H1 (cell line): ENCODE data around the gene DHCR24. TPM values are rescaled to one million over a fixed set of nuclear protein-coding genes. Genes with fewer than 3 reads are reported as not detected.

Experiments used
- CTCF ChIA-PET: fragments of 300-600 bp; sonication (Branson Sonifier 250); formaldehyde crosslinking; loops from one replicate; lab custom pipeline; 2021; ENCODE audit not compliant: partially characterized antibody; lab: Charles Lee
- POLR2A ChIA-PET: fragments of 300-600 bp; sonication (Branson Sonifier 250); formaldehyde crosslinking; loops from one replicate; lab custom pipeline; 2021; ENCODE audit warnings: inconsistent platforms; ENCODE audit not compliant: partially characterized antibody; lab: Charles Lee
- DNase-seq, 2 experiments: peaks; one replicate each; pipeline versions ENCODE4 v3.0.0 to v3.0.0-alpha.2; 2010 to 2022; ENCODE audit warnings: low spot score in 2 of 2, low read depth in 1 of 2, mixed read lengths in 1 of 2
- FAIRE-seq: peaks from 2 replicates; lab custom pipeline; 2011; peaks lifted over from hg19 to GRCh38; lab: Jason Lieb, UNC
- H2AFZ ChIP-seq: 2 replicates; pipeline ENCODE4 v1.8.1; 2012; ENCODE audit warnings: low read length, inconsistent platforms
- H2AK5ac ChIP-seq: 2 replicates; pipeline ENCODE4 v1.6.1; 2013; ENCODE audit warnings: low read depth, low read length
- H2BK120ac ChIP-seq: replicated peaks from 2 replicates; pipeline ENCODE3; 2013; ENCODE audit warnings: low read depth, low read length, inconsistent platforms
- H2BK12ac ChIP-seq: 2 replicates; pipeline ENCODE4 v1.6.1; 2013; ENCODE audit warnings: low read depth, low read length
- H2BK15ac ChIP-seq: 2 replicates; pipeline ENCODE4 v1.6.1; 2013; ENCODE audit warnings: low read length
- H2BK20ac ChIP-seq: 2 replicates; pipeline ENCODE4 v1.6.1; 2013; ENCODE audit warnings: low read length
- H2BK5ac ChIP-seq: 2 replicates; pipeline ENCODE4 v1.6.1; 2013; ENCODE audit warnings: low read depth, low read length
- H3K14ac ChIP-seq: 2 replicates; pipeline ENCODE4 v1.6.1; 2013; ENCODE audit warnings: inconsistent platforms; ENCODE audit not compliant: insufficient read length
- H3K18ac ChIP-seq: 2 replicates; pipeline ENCODE4 v1.6.1; 2013; ENCODE audit warnings: low read length; ENCODE audit errors: extremely low read depth
- H3K23ac ChIP-seq: 2 replicates; pipeline ENCODE4 v1.6.1; 2013; ENCODE audit warnings: inconsistent platforms; ENCODE audit not compliant: insufficient read length
- H3K23me2 ChIP-seq: 2 replicates; pipeline ENCODE4 v1.6.1; 2013; ENCODE audit warnings: low read depth, low read length
- H3K27ac ChIP-seq: 2 replicates; pipeline ENCODE4 v1.6.1; 2011; ENCODE audit warnings: low read depth, low read length, inconsistent platforms
- H3K27me3 ChIP-seq, 4 experiments: replicated peaks in 1 of 4; 1 replicate in 1 of 4; 2 replicates in 3 of 4; pipeline versions ENCODE4 v1.6.1 to v1.8.1; 2011 to 2013; ENCODE audit warnings: low read length in 3 of 4, mild to moderate bottlenecking in 3 of 4, inconsistent platforms in 2 of 4, mixed read lengths in 2 of 4, moderate library complexity in 1 of 4; ENCODE audit not compliant: control insufficient read depth in 3 of 4, insufficient read depth in 3 of 4; ENCODE audit errors: extremely low read depth in 1 of 4
- H3K36me3 ChIP-seq, 4 experiments: 2 replicates each; pipeline versions ENCODE4 v1.6.1 to v1.8.1; 2011 to 2013; ENCODE audit warnings: mild to moderate bottlenecking in 4 of 4, low read length in 3 of 4, moderate library complexity in 2 of 4, control low read depth in 1 of 4, inconsistent platforms in 1 of 4; ENCODE audit not compliant: insufficient read depth in 4 of 4, control insufficient read depth in 2 of 4
- H3K4ac ChIP-seq: replicated peaks from 2 replicates; pipeline ENCODE3; 2013; ENCODE audit warnings: low read length, low read depth, mixed read lengths, inconsistent platforms; ENCODE audit not compliant: insufficient read length
- H3K4me1 ChIP-seq, 4 experiments: replicated peaks in 1 of 4; 1 replicate in 1 of 4; 2 replicates in 3 of 4; pipeline versions ENCODE4 v1.6.1 to v1.8.1; 2011 to 2013; ENCODE audit warnings: low read length in 3 of 4, inconsistent platforms in 2 of 4, mixed read lengths in 1 of 4; ENCODE audit not compliant: insufficient read depth in 4 of 4, control insufficient read depth in 3 of 4
- H3K4me2 ChIP-seq, 2 experiments: 2 replicates each; pipeline versions ENCODE4 v1.6.1 to v1.8.1; 2011 to 2013; ENCODE audit warnings: low read depth in 2 of 2, low read length in 2 of 2, control low read depth in 1 of 2, inconsistent platforms in 1 of 2, mild to moderate bottlenecking in 1 of 2; ENCODE audit not compliant: insufficient read depth in 1 of 2
- H3K4me3 ChIP-seq, 4 experiments: fragments of 200-600, 300-600 bp in 1 of 4; sonication (generic), shearing (Covaris generic), sonication (Bioruptor Twin) in 1 of 4; 2 replicates each; pipeline versions ENCODE4 v1.5.1 to v1.8.1; 2011 to 2016; ENCODE audit warnings: low read length in 4 of 4, low read depth in 3 of 4, control low read depth in 2 of 4, inconsistent platforms in 2 of 4, mild to moderate bottlenecking in 2 of 4, mixed read lengths in 1 of 4, moderate library complexity in 1 of 4; ENCODE audit not compliant: insufficient read depth in 2 of 4; ENCODE audit errors: extremely low read depth in 1 of 4
- H3K56ac ChIP-seq: replicated peaks from 2 replicates; pipeline ENCODE3; 2013; ENCODE audit warnings: low read depth, mild to moderate bottlenecking, mixed read lengths, low read length, inconsistent platforms; ENCODE audit not compliant: insufficient read length
- H3K79me1 ChIP-seq: 2 replicates; pipeline ENCODE4 v1.6.1; 2013; ENCODE audit warnings: low read depth, low read length, control low read depth
- H3K79me2 ChIP-seq, 2 experiments: 2 replicates each; pipeline versions ENCODE4 v1.6.1 to v1.8.1; 2012 to 2013; ENCODE audit warnings: low read length in 2 of 2, mild to moderate bottlenecking in 2 of 2, inconsistent platforms in 1 of 2; ENCODE audit not compliant: insufficient read depth in 2 of 2, control insufficient read depth in 1 of 2
- H3K9ac ChIP-seq, 4 experiments: replicated peaks in 1 of 4; 1 replicate in 1 of 4; 2 replicates in 3 of 4; pipeline versions ENCODE4 v1.6.1 to v1.8.1; 2011 to 2013; ENCODE audit warnings: low read depth in 3 of 4, low read length in 3 of 4, control low read depth in 2 of 4, mild to moderate bottlenecking in 2 of 4, moderate library complexity in 2 of 4, inconsistent platforms in 1 of 4; ENCODE audit errors: extremely low read depth in 1 of 4
- H3K9me3 ChIP-seq, 2 experiments: 2 replicates each; pipeline versions ENCODE4 v1.6.1 to v1.8.1; 2012 to 2013; ENCODE audit warnings: mild to moderate bottlenecking in 2 of 2, moderate library complexity in 2 of 2, control low read depth in 1 of 2, inconsistent platforms in 1 of 2, low read depth in 1 of 2, low read length in 1 of 2, mixed read lengths in 1 of 2; ENCODE audit not compliant: insufficient read depth in 2 of 2
- H4K20me1 ChIP-seq, 2 experiments: replicated peaks in 1 of 2; 2 replicates each; pipeline versions ENCODE3 to v1.8.1; 2011 to 2013; ENCODE audit warnings: inconsistent platforms in 2 of 2, low read length in 2 of 2, mild to moderate bottlenecking in 1 of 2; ENCODE audit not compliant: insufficient read depth in 2 of 2, control insufficient read depth in 1 of 2
- H4K5ac ChIP-seq: 2 replicates; pipeline ENCODE4 v1.6.1; 2013; ENCODE audit warnings: low read length, low read depth, mixed read lengths, inconsistent platforms; ENCODE audit not compliant: insufficient read length
- H4K8ac ChIP-seq: 2 replicates; pipeline ENCODE4 v1.8.0; 2013; ENCODE audit warnings: mild to moderate bottlenecking, moderate library complexity, low read length, inconsistent platforms; ENCODE audit not compliant: insufficient read depth; ENCODE audit errors: extremely low read depth
- H4K91ac ChIP-seq: replicated peaks from 2 replicates; pipeline ENCODE3; 2013; ENCODE audit warnings: low read length, mixed read lengths, inconsistent platforms; ENCODE audit not compliant: insufficient read length
- ASH2L ChIP-seq: fragments of 200-600, 300-600 bp; sonication (generic); IDR thresholded peaks from one replicate; pipeline ENCODE4 v1.7.1; 2017; ENCODE audit warnings: low read length
- CTCF ChIP-seq, 3 experiments: IDR thresholded peaks; 1 replicate in 2 of 3; 2 replicates in 1 of 3; pipeline versions ENCODE4 v1.5.1 to v1.6.1; 2011; ENCODE audit warnings: low read length in 3 of 3, mild to moderate bottlenecking in 3 of 3, inconsistent platforms in 2 of 3, low read depth in 1 of 3, moderate library complexity in 1 of 3; ENCODE audit not compliant: insufficient read depth in 1 of 3; ENCODE audit errors: control extremely low read depth in 1 of 3
- E2F6 ChIP-seq: IDR thresholded peaks from 2 replicates; pipeline ENCODE4 v1.6.1; 2012; ENCODE audit warnings: inconsistent platforms
- EZH2 ChIP-seq: fragments of 200-600 bp; sonication (generic); IDR thresholded peaks from 2 replicates; pipeline ENCODE4 v1.7.1; 2012; ENCODE audit warnings: low read depth, mild to moderate bottlenecking, moderate library complexity, low read length, inconsistent platforms; ENCODE audit not compliant: severe bottlenecking
- KDM5A ChIP-seq: fragments of 200-600 bp; IDR thresholded peaks from 2 replicates; pipeline ENCODE4 v1.7.1; 2012; ENCODE audit warnings: mild to moderate bottlenecking, low read length, inconsistent platforms, mixed read lengths
- NRF1 ChIP-seq: IDR thresholded peaks from 2 replicates; pipeline ENCODE4 v1.6.1; 2011; ENCODE audit warnings: mild to moderate bottlenecking, low read depth, low read length, improper control_type of control experiment
- RAD21 ChIP-seq, 2 experiments: IDR thresholded peaks in 1 of 2; conservative IDR thresholded peaks in 1 of 2; 2 replicates each; pipeline ENCODE4 v1.6.1; 2011; ENCODE audit warnings: low read depth in 2 of 2, low read length in 2 of 2, improper control_type of control experiment in 1 of 2, inconsistent platforms in 1 of 2, mild to moderate bottlenecking in 1 of 2, moderate library complexity in 1 of 2
- RBBP5 ChIP-seq: IDR thresholded peaks from 2 replicates; pipeline ENCODE4 v1.7.1; 2012; ENCODE audit warnings: low read depth, mild to moderate bottlenecking, inconsistent platforms, low read length, moderate library complexity, borderline replicate concordance
- SIRT6 ChIP-seq: IDR thresholded peaks from one replicate; pipeline ENCODE4 v1.7.1; 2012; ENCODE audit warnings: low read length, inconsistent platforms
- SP2 ChIP-seq: IDR thresholded peaks from 2 replicates; pipeline ENCODE4 v1.6.1; 2012; ENCODE audit warnings: mild to moderate bottlenecking, low read length, inconsistent platforms
- SRF ChIP-seq: IDR thresholded peaks from 2 replicates; pipeline ENCODE4 v1.6.1; 2011; ENCODE audit warnings: mild to moderate bottlenecking, low read depth, low read length, moderate library complexity
- WGBS, 2 experiments: shearing (Covaris generic) in 1 of 2; methylation state at CpG; one replicate each; pipeline versions ENCODE4 v1.1.6 to v1.1.7; 2013 to 2015; ENCODE audit warnings: low lambda C conversion rate in 2 of 2, mixed read lengths in 2 of 2, inconsistent platforms in 1 of 2, low coverage in 1 of 2, missing lambda C conversion rate in 1 of 2; ENCODE audit not compliant: insufficient replicate concordance in 2 of 2, insufficient coverage in 1 of 2, insufficient read length in 1 of 2; ENCODE audit errors: extremely low coverage in 1 of 2, missing lambda C conversion rate in 1 of 2; 5-methylcytosine and 5-hydroxymethylcytosine counted together
- polyA plus RNA-seq, 7 experiments: library from polyadenylated mRNA; depleted of rRNA in 3 of 7; stranded (reverse) in 5 of 7; unstranded in 2 of 7; fragments of >200 nt in 5 of 7; fragments of 200-250 nt in 2 of 7; gene quantifications; 1 replicate in 5 of 7; 2 replicates in 1 of 7; 4 replicates in 1 of 7; pipeline versions ENCODE4 v1.2.1 to v1.2.3, GENCODE V29; 2011 to 2013; ENCODE audit warnings: missing spikeins in 2 of 7, mixed read lengths in 2 of 7
- total RNA-seq: library from RNA; stranded (reverse); fragmentation: NEBNext Ultra II Directional; extraction: Animal tissue kit (Norgen Biotek cat#: 25700); gene quantifications from 2 replicates; pipeline ENCODE4 v1.2.1, GENCODE V29; 2021

DHCR24 gene
- total and polyA plus RNA-seq, 2 of the 8 experiments (the other 6 are each of a cell fraction or from before 2014, with no cell fraction given) = 370 to 419 TPM

- Histone ChIP-seq H3K27ac (no peak overlapping the region), H3K9ac (no peak overlapping the region), H2BK15ac (no peak overlapping the region), H2AK5ac (no peak overlapping the region), H4K20me1 (peaks cover 7 to 40% of the 10 kb centered on the region in 2 experiments), H3K4me1 (no peaks in the 10 kb centered on the region), H4K8ac (no peak overlapping the region), H2BK20ac (no peak overlapping the region), H3K14ac (no peak overlapping the region), H2BK120ac (no peak overlapping the region), H3K4me2 (no peak overlapping the region), H3K79me1 (peaks cover 6% of the 10 kb centered on the region), H4K5ac (no peak overlapping the region), H4K91ac (no peak overlapping the region), H3K23ac (no peak overlapping the region), H3K4me3 (no peak overlapping the region), H3K79me2 (peaks cover 0 to 7% of the 10 kb centered on the region in 2 experiments; a peak in 1 of 4 replicates), H3K56ac (no peak overlapping the region), H3K4ac (no peak overlapping the region), H2BK12ac (no peak overlapping the region), H3K23me2 (no peaks in the 10 kb centered on the region), H3K27me3 (no peaks in the 10 kb centered on the region), H3K18ac (no peak overlapping the region), H2BK5ac (no peak overlapping the region), H3K36me3 (peaks cover 47 to 96% (median 85%) of the 10 kb centered on the region in 4 experiments), H2AFZ (no peak overlapping the region), H3K9me3 (no peaks in the 10 kb centered on the region)
- FAIRE-seq = no peak
- no peak for DNase-seq
- ChIA-PET POLR2A (no interaction called here), CTCF (interaction anchor here (1.3 to 4.0 kb wide), 4 partner anchors 9 to 75 kb away, joined by 5 to 15 read pairs (median 8); no protein-coding TSS in a partner anchor)
- WGBS, 2 experiments = 100% methylated on average over 2 of the region's 2 CpGs; no CpG with 5 or more reads in 1 of the 2 experiments
- TF ChIP-seq NRF1 = no peak
- no peak for TF ChIP-seq EZH2
- TF ChIP-seq CTCF (IDR thresholded peaks at IDR 0.05; ENCODE audit: control extremely low read depth in 1 of 3, insufficient read depth in 1 of 3, low read depth in 1 of 3, low read length in 3 of 3) = no peak
- TF ChIP-seq SIRT6 = no peak
- no peak for TF ChIP-seq E2F6
- no peak for TF ChIP-seq SP2
- TF ChIP-seq ASH2L = no peak
- no peak for TF ChIP-seq RBBP5
- no peak for TF ChIP-seq KDM5A
- no peak for TF ChIP-seq RAD21 (IDR thresholded peaks at IDR 0.05 in 1 of 2, conservative IDR thresholded peaks at IDR 0.05 in 1 of 2; ENCODE audit: low read depth in 2 of 2, low read length in 2 of 2)
- TF ChIP-seq SRF = no peak
Measured at GRCh38 chr1:54870869-54871268, 16.1 kb downstream of the DHCR24 start.
